Loucy (cell line): ENCODE results near the gene ARSG.

ENCODE experiments used
- H2AFZ ChIP-seq: fragments of 200-600 bp; sonication (generic); 2 replicates; pipeline ENCODE4 v1.6.0; 2016; ENCODE audit warnings: antibody characterized with exemption, mild to moderate bottlenecking, low read length, moderate library complexity
- H3F3A ChIP-seq: fragments of 200-600 bp; 2 replicates; pipeline ENCODE4 v1.6.0; 2016; ENCODE audit warnings: antibody characterized with exemption, low read depth, mild to moderate bottlenecking
- H3K27me3 ChIP-seq: fragments of 200-600 bp; sonication (generic); 2 replicates; pipeline ENCODE4 v1.6.1; 2014; ENCODE audit warnings: low read length, mild to moderate bottlenecking; ENCODE audit not compliant: insufficient read depth, poor library complexity, severe bottlenecking
- H3K36me3 ChIP-seq: fragments of 200-600 bp; sonication (generic); 2 replicates; pipeline ENCODE4 v1.6.1; 2016; ENCODE audit warnings: low read length; ENCODE audit not compliant: insufficient read depth
- H3K4me1 ChIP-seq: fragments of 200-600 bp; sonication (generic); 2 replicates; pipeline ENCODE4 v1.5.1; 2014; ENCODE audit warnings: low read length, mild to moderate bottlenecking; ENCODE audit not compliant: insufficient read depth, poor library complexity, severe bottlenecking
- H3K4me2 ChIP-seq: fragments of 200-600 bp; sonication (generic); 2 replicates; pipeline ENCODE4 v1.6.0; 2014; ENCODE audit warnings: antibody characterized with exemption, low read length, low read depth, mild to moderate bottlenecking; ENCODE audit not compliant: poor library complexity, severe bottlenecking
- H3K4me3 ChIP-seq: fragments of 200-600 bp; sonication (generic); 2 replicates; pipeline ENCODE4 v1.5.1; 2014; ENCODE audit warnings: low read length, mild to moderate bottlenecking, mixed read lengths; ENCODE audit not compliant: poor library complexity, severe bottlenecking
- H3K79me2 ChIP-seq: fragments of 200-600 bp; sonication (generic); 2 replicates; pipeline ENCODE4 v1.6.1; 2014; ENCODE audit warnings: low read length; ENCODE audit not compliant: insufficient read depth
- H3K9ac ChIP-seq: fragments of 200-600 bp; sonication (generic); 2 replicates; pipeline ENCODE4 v1.6.0; 2014; ENCODE audit warnings: mild to moderate bottlenecking, low read depth, low read length, moderate library complexity; ENCODE audit not compliant: poor library complexity, severe bottlenecking
- H3K9me2 ChIP-seq: fragments of 200-600 bp; sonication (generic); replicated peaks from 2 replicates; pipeline ENCODE4 v1.6.1; 2016; ENCODE audit warnings: low read depth, low read length, mixed read lengths
- H3K9me3 ChIP-seq: fragments of 200-600 bp; sonication (generic); 2 replicates; pipeline ENCODE4 v1.6.1; 2014; ENCODE audit warnings: mild to moderate bottlenecking, antibody characterized with exemption, low read length, low read depth; ENCODE audit not compliant: insufficient read depth
- H4K20me1 ChIP-seq: fragments of 200-600 bp; sonication (generic); 2 replicates; pipeline ENCODE4 v1.6.0; 2014; ENCODE audit warnings: antibody characterized with exemption, low read length, mild to moderate bottlenecking; ENCODE audit not compliant: insufficient read depth, poor library complexity, severe bottlenecking
- EZH2phosphoT487 ChIP-seq: fragments of 200-600 bp; IDR thresholded peaks from 2 replicates; pipeline ENCODE4 v1.6.1; 2018; ENCODE audit warnings: antibody characterized with exemption, mild to moderate bottlenecking, moderate library complexity, borderline replicate concordance
- TF ChIP-seq, protein P1 (sequence below): fragments of 200-600 bp; sonication (generic); conservative IDR thresholded peaks from 2 replicates; pipeline ENCODE4 v1.5.1; 2014; ENCODE audit warnings: mild to moderate bottlenecking, antibody characterized with exemption, low read length

ARSG gene

DNA sequence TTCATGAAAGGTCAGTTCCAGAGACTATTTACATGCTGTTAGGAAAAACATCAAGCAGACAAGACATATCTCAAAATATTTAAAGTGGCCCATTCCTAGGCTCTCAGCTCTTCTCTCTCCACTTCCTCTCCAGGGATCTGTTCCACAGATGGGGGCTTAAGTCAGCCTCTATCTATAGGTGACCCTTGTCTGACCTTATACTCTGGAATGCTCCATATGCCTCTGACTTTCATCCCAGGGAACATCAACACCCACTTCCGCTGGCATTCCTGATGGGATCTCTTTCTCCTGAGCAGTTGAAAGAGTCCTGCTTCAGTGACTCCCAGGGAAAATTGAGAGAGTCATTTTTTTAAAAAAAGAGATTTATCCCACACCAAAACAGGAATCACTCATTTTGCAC is 177.5 kb downstream of the ARSG start:
- no peak overlapping the region for H3K4me2 ChIP-seq
- no peak overlapping the region for H3K9ac ChIP-seq
- no peaks in the 10 kb centered on the region for H3K36me3 ChIP-seq
- H3F3A ChIP-seq: no peaks in the 10 kb centered on the region
- H3K9me2 ChIP-seq: no peaks in the 10 kb centered on the region
- no peak overlapping the region for H3K4me3 ChIP-seq
- no peak overlapping the region for H2AFZ ChIP-seq
- no peaks in the 10 kb centered on the region for H3K4me1 ChIP-seq
- H3K27me3 ChIP-seq: no peaks in the 10 kb centered on the region
- H3K9me3 ChIP-seq: no peaks in the 10 kb centered on the region
- no peaks in the 10 kb centered on the region for H3K79me2 ChIP-seq
- no peaks in the 10 kb centered on the region for H4K20me1 ChIP-seq
- TF ChIP-seq, protein P1, sequence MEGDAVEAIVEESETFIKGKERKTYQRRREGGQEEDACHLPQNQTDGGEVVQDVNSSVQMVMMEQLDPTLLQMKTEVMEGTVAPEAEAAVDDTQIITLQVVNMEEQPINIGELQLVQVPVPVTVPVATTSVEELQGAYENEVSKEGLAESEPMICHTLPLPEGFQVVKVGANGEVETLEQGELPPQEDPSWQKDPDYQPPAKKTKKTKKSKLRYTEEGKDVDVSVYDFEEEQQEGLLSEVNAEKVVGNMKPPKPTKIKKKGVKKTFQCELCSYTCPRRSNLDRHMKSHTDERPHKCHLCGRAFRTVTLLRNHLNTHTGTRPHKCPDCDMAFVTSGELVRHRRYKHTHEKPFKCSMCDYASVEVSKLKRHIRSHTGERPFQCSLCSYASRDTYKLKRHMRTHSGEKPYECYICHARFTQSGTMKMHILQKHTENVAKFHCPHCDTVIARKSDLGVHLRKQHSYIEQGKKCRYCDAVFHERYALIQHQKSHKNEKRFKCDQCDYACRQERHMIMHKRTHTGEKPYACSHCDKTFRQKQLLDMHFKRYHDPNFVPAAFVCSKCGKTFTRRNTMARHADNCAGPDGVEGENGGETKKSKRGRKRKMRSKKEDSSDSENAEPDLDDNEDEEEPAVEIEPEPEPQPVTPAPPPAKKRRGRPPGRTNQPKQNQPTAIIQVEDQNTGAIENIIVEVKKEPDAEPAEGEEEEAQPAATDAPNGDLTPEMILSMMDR: no peak
- TF ChIP-seq EZH2phosphoT487: no peak
